KMS-11 (cell line): ENCODE results near the gene SGSH.

ENCODE experiments used
- H2AFZ ChIP-seq: fragments of 200-600 bp; sonication (generic); 2 replicates; pipeline ENCODE4 v1.6.1; 2016; ENCODE audit warnings: antibody characterized with exemption, mixed run types, low read depth
- H3K27ac ChIP-seq: fragments of 200-600 bp; sonication (generic); 2 replicates; pipeline ENCODE4 v1.6.1; 2016; ENCODE audit warnings: mild to moderate bottlenecking, mixed run types
- H3K27me3 ChIP-seq: fragments of 200-600 bp; sonication (generic); 2 replicates; pipeline ENCODE4 v1.6.1; 2017; ENCODE audit warnings: mild to moderate bottlenecking, low read depth, mixed run types, moderate library complexity; ENCODE audit not compliant: insufficient read depth
- H3K36me3 ChIP-seq: fragments of 200-600 bp; sonication (generic); 2 replicates; pipeline ENCODE4 v1.6.1; 2017; ENCODE audit warnings: mild to moderate bottlenecking, mixed run types; ENCODE audit not compliant: insufficient read depth
- H3K4me1 ChIP-seq: fragments of 200-600 bp; sonication (generic); 2 replicates; pipeline ENCODE4 v1.6.1; 2016; ENCODE audit warnings: mild to moderate bottlenecking, low read depth, mixed run types; ENCODE audit not compliant: poor library complexity, severe bottlenecking
- H3K4me2 ChIP-seq: fragments of 200-600 bp; sonication (generic); 2 replicates; pipeline ENCODE4 v1.7.0; 2016; ENCODE audit warnings: mild to moderate bottlenecking, mixed run types
- H3K4me3 ChIP-seq: fragments of 200-600 bp; sonication (generic); IDR thresholded peaks from 2 replicates; pipeline ENCODE4 v1.6.1; 2017; ENCODE audit warnings: low read depth, low read length, mixed read lengths; ENCODE audit not compliant: insufficient read depth
- H3K79me2 ChIP-seq: fragments of 200-600 bp; sonication (generic); 2 replicates; pipeline ENCODE4 v1.6.1; 2016; ENCODE audit warnings: low read depth, mixed run types; ENCODE audit not compliant: insufficient read depth
- H3K9ac ChIP-seq: fragments of 200-600 bp; sonication (generic); 2 replicates; pipeline ENCODE4 v1.6.1; 2016; ENCODE audit warnings: mild to moderate bottlenecking, mixed run types
- H4K20me1 ChIP-seq: fragments of 200-600 bp; sonication (generic); 2 replicates; pipeline ENCODE4 v1.6.1; 2016; ENCODE audit warnings: mild to moderate bottlenecking, mixed run types; ENCODE audit not compliant: insufficient read depth
- CTCF ChIP-seq: fragments of 200-600 bp; sonication (generic); conservative IDR thresholded peaks from 2 replicates; pipeline ENCODE4 v1.6.1; 2017; ENCODE audit warnings: low read depth, mild to moderate bottlenecking, antibody characterized with exemption, low read length, moderate library complexity, mixed read lengths

Gene SGSH

DNA sequence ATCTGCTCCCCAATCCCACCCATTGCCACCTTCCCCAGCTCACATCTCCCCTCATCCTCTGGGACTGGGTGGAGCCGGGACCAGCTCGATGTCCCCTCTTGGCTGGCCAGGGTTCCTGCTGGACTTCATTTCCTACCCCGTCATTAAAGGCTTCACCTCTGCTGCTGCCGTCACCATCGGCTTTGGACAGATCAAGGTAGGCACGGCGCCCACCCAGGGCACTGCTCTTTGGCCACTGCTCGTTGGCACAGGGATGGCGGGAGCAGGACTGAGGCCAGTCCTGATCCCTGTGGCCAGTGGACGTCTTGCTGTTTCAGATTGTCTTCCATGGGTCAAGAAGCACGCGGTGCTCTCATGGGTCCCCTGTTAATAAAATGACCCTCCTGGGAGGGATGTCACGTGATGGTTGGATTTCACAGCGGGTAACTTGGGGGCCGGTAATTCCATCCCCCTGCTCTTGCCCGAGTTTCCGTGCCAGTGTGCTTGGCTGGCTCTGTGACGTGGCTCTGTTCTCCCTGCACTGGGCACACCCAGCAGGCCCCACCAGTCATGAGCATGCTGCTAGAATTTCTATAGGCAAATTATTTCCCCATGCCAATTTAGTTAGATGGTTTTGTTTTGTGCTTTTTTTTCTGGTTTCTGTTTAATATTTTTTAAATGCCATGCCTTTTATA, 3.1 kb upstream of the SGSH start:
- no peaks in the 10 kb centered on the region for H3K27me3 ChIP-seq
- no peak for TF ChIP-seq CTCF
- H3K36me3 ChIP-seq: no peaks in the 10 kb centered on the region
- H3K4me2 ChIP-seq: no peak overlapping the region
- H3K4me3 ChIP-seq: no peak overlapping the region
- peaks cover 2% of the 10 kb centered on the region; the same call in 1 of the 2 replicates for H3K79me2 ChIP-seq
- no peak overlapping the region for H3K9ac ChIP-seq
- no peak overlapping the region for H3K27ac ChIP-seq
- no peak overlapping the region for H2AFZ ChIP-seq
- H4K20me1 ChIP-seq: no peaks in the 10 kb centered on the region
- peaks cover 10% of the 10 kb centered on the region for H3K4me1 ChIP-seq

DNA sequence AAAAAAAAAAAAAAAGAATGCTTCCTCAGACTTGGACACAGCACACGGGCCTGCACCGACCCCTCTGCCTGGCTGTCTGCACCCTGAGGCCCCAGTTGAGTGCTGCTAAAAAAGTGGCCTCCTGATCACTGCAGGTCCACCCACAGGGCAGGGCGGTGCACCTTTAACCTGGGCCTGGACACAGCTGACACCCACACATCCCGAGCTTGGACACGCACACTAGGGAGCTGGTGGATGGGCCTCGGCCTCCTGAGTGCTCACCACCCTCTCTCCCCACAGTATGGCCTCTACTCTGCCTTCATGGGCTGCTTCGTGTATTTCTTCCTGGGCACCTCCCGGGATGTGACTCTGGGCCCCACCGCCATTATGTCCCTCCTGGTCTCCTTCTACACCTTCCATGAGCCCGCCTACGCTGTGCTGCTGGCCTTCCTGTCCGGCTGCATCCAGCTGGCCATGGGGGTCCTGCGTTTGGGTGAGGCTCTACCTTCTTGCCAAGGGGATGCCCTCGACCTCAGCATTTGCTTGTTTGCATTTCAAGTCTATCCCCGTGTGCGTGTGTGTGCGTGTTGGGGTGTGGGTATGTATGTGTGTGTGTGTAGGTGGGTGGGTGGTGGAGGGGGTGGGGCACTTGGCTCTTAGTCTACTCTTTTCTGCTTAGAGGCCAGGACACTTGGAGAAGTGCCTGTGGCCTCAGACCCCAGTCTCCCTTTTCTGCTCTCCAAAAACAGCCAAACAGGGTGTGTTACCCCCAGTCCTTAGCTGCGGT, 2.4 kb upstream of the SGSH start:
- H4K20me1 ChIP-seq: no peaks in the 10 kb centered on the region
- no peaks in the 10 kb centered on the region for H3K27me3 ChIP-seq
- H3K27ac ChIP-seq: no peak overlapping the region
- H3K4me2 ChIP-seq: no peak overlapping the region
- no peak overlapping the region for H3K4me3 ChIP-seq
- no peak overlapping the region for H2AFZ ChIP-seq
- no peak overlapping the region for H3K9ac ChIP-seq
- peaks cover 14% of the 10 kb centered on the region for H3K4me1 ChIP-seq
- no peaks in the 10 kb centered on the region for H3K36me3 ChIP-seq
- peaks cover 10% of the 10 kb centered on the region; the same call in 1 of the 2 replicates for H3K79me2 ChIP-seq
- TF ChIP-seq CTCF: no peak

- H3K36me3 ChIP-seq: no peaks in the 10 kb centered on the region
- H3K9ac ChIP-seq: no peak overlapping the region
- H3K4me2 ChIP-seq: no peak overlapping the region
- H3K4me1 ChIP-seq: peaks cover 14% of the 10 kb centered on the region
- H3K79me2 ChIP-seq: peaks cover 13% of the 10 kb centered on the region; the same call in 1 of the 2 replicates
- no peak overlapping the region for H3K4me3 ChIP-seq
- H3K27me3 ChIP-seq: no peaks in the 10 kb centered on the region
- H2AFZ ChIP-seq: no peak overlapping the region
- TF ChIP-seq CTCF: no peak
- no peak overlapping the region for H3K27ac ChIP-seq
- no peaks in the 10 kb centered on the region for H4K20me1 ChIP-seq
Observed at GRCh38 chr17:80221351-80222105, 1.4 kb upstream of the SGSH start.

DNA sequence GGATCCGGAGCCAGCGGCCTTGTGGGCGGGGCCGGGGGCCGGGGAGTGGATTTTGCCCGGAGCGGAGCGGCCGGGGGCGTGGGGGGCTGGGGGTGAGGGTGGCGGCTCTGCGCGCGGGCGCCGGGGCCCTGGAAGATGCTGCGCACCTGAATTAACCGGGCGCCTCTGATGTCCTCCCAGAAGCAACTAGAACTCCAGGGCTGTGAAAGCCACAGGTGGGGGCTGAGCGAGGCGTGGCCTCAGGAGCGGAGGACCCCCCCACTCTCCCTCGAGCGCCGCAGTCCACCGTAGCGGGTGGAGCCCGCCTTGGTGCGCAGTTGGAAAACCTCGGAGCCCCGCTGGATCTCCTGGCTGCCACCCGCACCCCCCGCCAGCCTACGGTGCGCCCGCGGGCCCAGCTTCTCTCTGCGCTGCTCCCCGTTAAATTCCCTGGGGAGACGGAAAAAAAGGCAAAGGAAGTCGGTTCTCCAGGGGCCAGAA, 643 bp upstream of the SGSH start:
- Histone ChIP-seq H3K4me1 (peaks cover 14% of the 10 kb centered on the region), H3K4me3 (no peak overlapping the region), H3K79me2 (peaks cover 13% of the 10 kb centered on the region; the same call in 1 of the 2 replicates), H3K27ac (no peak overlapping the region), H4K20me1 (no peaks in the 10 kb centered on the region), H3K27me3 (no peaks in the 10 kb centered on the region), H3K36me3 (no peaks in the 10 kb centered on the region), H3K4me2 (peak overlapping the region; percentile 53), H3K9ac (peak overlapping the region; percentile 91; the same call in 1 of the 2 replicates), H2AFZ (peak overlapping the region; percentile 39)
- TF ChIP-seq CTCF: no peak
